ENCODE measurements around the gene PRR16. TPM values are rescaled to one million over a fixed set of nuclear protein-coding genes. Genes with fewer than 3 reads are reported as not detected.

PRR16 gene
- total and polyA plus RNA-seq, 2 of the 13 experiments (the other 11 are each of a cell fraction or from before 2014, with no cell fraction given), result not detected

DNA sequence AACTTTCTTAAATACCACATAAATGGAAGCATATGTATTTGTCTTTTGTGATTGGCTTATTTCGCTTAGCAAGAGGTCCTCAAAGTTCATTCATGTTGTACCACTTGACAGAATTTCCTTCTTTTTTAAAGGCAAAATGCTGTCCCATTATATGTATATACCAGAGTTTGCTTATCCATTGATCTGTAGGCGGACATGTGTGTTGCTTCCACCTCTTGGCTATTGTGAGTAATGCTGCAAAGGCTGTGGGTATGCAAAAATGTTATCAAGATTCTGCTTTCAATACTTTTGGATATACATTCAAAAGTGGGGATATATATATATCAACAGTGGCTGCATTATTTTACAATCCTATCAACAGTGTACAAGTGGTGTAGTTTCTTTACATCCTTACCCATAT is 271.0 kb downstream of the PRR16 start:
- no peak for FAIRE-seq
- no peak for ATAC-seq
- H3K4me3 ChIP-seq (replicated peaks in 1 of 3; ENCODE audit: insufficient read depth in 1 of 3, low read depth in 2 of 3, low read length in 3 of 3), result no peak overlapping the region
- H3K79me2 ChIP-seq (ENCODE audit: insufficient read depth, low read length), result no peaks in the 10 kb centered on the region
- H3K36me3 ChIP-seq (replicated peaks in 1 of 2; ENCODE audit: control insufficient read depth in 1 of 2, insufficient read depth in 2 of 2, low read length in 2 of 2), result no peaks in the 10 kb centered on the region
- no peaks in the 10 kb centered on the region for H3K9me3 ChIP-seq (ENCODE audit: low read length)
- intact Hi-C loops (cut with micrococcal nuclease; ENCODE audit: unreplicated experiment) (no loop called here), in situ Hi-C loops (cut with HindIII; ENCODE audit: extremely low pct_ligation_motif_present, low pct_unique_long_range_greater_than_20kb) (no loop called here)
- no peaks in the 10 kb centered on the region for H3K27me3 ChIP-seq (ENCODE audit: control insufficient read depth in 1 of 2, insufficient read depth in 2 of 2, low read length in 2 of 2)
- H4K20me1 ChIP-seq (ENCODE audit: insufficient read depth, low read length), result no peaks in the 10 kb centered on the region
- no TSS peak for BruUV-seq (replicated peaks)
- no peak overlapping the region for H3K27ac ChIP-seq (ENCODE audit: extremely low read length, insufficient read depth, low read length)
- DNase-seq (ENCODE audit: low spot score), result no peak
- no peak overlapping the region for H3K9ac ChIP-seq (ENCODE audit: insufficient read depth, low read depth, low read length)
- no peak overlapping the region for H3K4me2 ChIP-seq (ENCODE audit: low read depth, low read length)
- no peaks in the 10 kb centered on the region for H3K4me1 ChIP-seq (ENCODE audit: insufficient read depth, low read length)
- TF ChIP-seq SSRP1 (CRISPR knock-in tag; IDR thresholded peaks at IDR 0.05), result no peak
- no peak for TF ChIP-seq HMGA1 (CRISPR knock-in tag; conservative IDR thresholded peaks at IDR 0.05)
- TF ChIP-seq, protein P1, sequence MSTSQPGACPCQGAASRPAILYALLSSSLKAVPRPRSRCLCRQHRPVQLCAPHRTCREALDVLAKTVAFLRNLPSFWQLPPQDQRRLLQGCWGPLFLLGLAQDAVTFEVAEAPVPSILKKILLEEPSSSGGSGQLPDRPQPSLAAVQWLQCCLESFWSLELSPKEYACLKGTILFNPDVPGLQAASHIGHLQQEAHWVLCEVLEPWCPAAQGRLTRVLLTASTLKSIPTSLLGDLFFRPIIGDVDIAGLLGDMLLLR (CRISPR knock-in tag; IDR thresholded peaks at IDR 0.05), result no peak
- TF ChIP-seq ZBTB1 (CRISPR knock-in tag; IDR thresholded peaks at IDR 0.05; ENCODE audit: borderline replicate concordance), result no peak
- no peak for TF ChIP-seq RCOR2 (CRISPR knock-in tag; IDR thresholded peaks at IDR 0.05)
- no peak for TF ChIP-seq ZFAT (CRISPR knock-in tag; conservative IDR thresholded peaks at IDR 0.05)
- TF ChIP-seq SIN3B (IDR thresholded peaks at IDR 0.05; ENCODE audit: low read length), result no peak
- no peak for TF ChIP-seq ZFP62 (CRISPR knock-in tag; IDR thresholded peaks at IDR 0.05)
- TF ChIP-seq YEATS2 (CRISPR knock-in tag; IDR thresholded peaks at IDR 0.05; ENCODE audit: borderline replicate concordance), result no peak
- no peak for TF ChIP-seq SNRNP70 (IDR thresholded peaks at IDR 0.05; ENCODE audit: low read depth, low read length)
- no peak for TF ChIP-seq ZNF546 (CRISPR knock-in tag; conservative IDR thresholded peaks at IDR 0.05)
- TF ChIP-seq MBNL3 (CRISPR knock-in tag; conservative IDR thresholded peaks at IDR 0.05), result no peak
- TF ChIP-seq ZNF530 (CRISPR knock-in tag; IDR thresholded peaks at IDR 0.05; ENCODE audit: low read depth), result no peak
- no peak for TF ChIP-seq HNF4G (IDR thresholded peaks at IDR 0.05; ENCODE audit: borderline replicate concordance, low read depth, low read length)
- TF ChIP-seq HNF4G (CRISPR knock-in tag; IDR thresholded peaks at IDR 0.05; ENCODE audit: borderline replicate concordance, low read depth), result no peak
- ChIA-PET CTCF (ENCODE audit: low intra/inter-chr PET ratio, low total read pairs) (no interaction called here), POLR2A (no interaction called here)
- 0% methylated on average over 2 of the region's 2 CpGs for WGBS (ENCODE audit: low lambda C conversion rate)
- no peak overlapping the region for H2AFZ ChIP-seq (ENCODE audit: low read length)

Small RNA genes within 50 kb of the gene (small RNA-seq; reads per million reads assigned to genes)
- gene PRELID3BP8 (ENCODE audit: insufficient read depth in 2 of 3, insufficient read length in 3 of 3, low read depth in 2 of 3, low replicate concordance in 1 of 3) (0 reads per million in 3 experiments), gene RNU4-69P (ENCODE audit: insufficient read depth in 2 of 3, insufficient read length in 3 of 3, low read depth in 2 of 3, low replicate concordance in 1 of 3) (0 reads per million in 3 experiments)
